Measurements from ENCODE around the gene PIP5K1A.

The PIP5K1A gene

GRCh38 chr1:151287767-151288500, 89.6 kb downstream of the PIP5K1A start:
- in situ Hi-C loops (cut with HindIII; ENCODE audit: low sequenced_read_pairs): no loop called here
- no peak overlapping the region for H3K4me3 ChIP-seq (ENCODE audit: low read depth, low read length)
- DNase-seq (ENCODE audit: low read depth, low spot score): no peak
- TF ChIP-seq, protein P1, sequence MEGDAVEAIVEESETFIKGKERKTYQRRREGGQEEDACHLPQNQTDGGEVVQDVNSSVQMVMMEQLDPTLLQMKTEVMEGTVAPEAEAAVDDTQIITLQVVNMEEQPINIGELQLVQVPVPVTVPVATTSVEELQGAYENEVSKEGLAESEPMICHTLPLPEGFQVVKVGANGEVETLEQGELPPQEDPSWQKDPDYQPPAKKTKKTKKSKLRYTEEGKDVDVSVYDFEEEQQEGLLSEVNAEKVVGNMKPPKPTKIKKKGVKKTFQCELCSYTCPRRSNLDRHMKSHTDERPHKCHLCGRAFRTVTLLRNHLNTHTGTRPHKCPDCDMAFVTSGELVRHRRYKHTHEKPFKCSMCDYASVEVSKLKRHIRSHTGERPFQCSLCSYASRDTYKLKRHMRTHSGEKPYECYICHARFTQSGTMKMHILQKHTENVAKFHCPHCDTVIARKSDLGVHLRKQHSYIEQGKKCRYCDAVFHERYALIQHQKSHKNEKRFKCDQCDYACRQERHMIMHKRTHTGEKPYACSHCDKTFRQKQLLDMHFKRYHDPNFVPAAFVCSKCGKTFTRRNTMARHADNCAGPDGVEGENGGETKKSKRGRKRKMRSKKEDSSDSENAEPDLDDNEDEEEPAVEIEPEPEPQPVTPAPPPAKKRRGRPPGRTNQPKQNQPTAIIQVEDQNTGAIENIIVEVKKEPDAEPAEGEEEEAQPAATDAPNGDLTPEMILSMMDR (IDR thresholded peaks at IDR 0.05; ENCODE audit: low read depth, low read length): no peak

GRCh38 chr1:151288502-151288901, 90.2 kb downstream of the PIP5K1A start:
- no peak overlapping the region for H3K4me3 ChIP-seq (ENCODE audit: low read depth, low read length)
- TF ChIP-seq, protein P1 (IDR thresholded peaks at IDR 0.05; ENCODE audit: low read depth, low read length): no peak
- DNase-seq (ENCODE audit: low read depth, low spot score): no peak
- in situ Hi-C loops (cut with HindIII; ENCODE audit: low sequenced_read_pairs): no loop called here

- TF ChIP-seq, protein P1 (IDR thresholded peaks at IDR 0.05; ENCODE audit: low read depth, low read length): no peak
- H3K4me3 ChIP-seq (ENCODE audit: low read depth, low read length): no peak overlapping the region
- no peak for DNase-seq (ENCODE audit: low read depth, low spot score)
- in situ Hi-C loops (cut with HindIII; ENCODE audit: low sequenced_read_pairs): no loop called here
Measured at GRCh38 chr1:151289080-151289935, 91.0 kb downstream of the PIP5K1A start.

DNA sequence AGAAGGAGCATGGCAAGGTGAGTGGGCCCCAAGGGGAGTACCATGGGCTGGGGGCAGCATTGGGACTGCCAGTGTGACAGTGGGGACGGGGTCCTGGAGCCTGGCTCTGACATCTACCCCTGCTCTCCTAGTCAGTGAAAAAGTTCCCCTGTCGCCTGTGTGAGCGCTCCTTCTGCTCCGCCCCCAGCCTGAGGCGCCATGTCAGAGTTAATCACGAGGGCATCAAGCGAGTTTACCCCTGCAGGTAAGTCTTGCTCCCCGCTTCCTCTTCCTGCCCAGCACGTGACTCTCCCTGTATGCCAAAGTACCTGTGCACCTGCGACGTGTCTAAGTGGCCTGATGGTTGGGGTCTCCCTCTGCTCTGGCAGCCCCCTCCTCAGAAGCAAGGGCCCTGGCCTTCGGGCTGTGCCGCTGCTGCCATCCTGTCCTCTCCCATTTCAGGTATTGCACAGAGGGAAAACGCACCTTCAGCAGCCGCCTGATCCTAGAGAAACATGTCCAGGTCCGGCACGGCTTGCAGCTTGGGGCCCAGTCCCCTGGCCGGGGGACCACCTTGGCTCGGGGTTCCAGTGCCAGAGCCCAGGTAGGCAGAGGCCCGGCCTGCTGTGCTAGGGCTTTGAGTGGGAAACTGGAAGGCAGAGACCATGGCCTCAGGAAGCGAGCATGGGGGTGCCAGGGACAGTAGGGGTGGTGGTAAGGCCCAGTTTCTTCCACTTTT, 91.8 kb downstream of the PIP5K1A start:
- in situ Hi-C loops (cut with HindIII; ENCODE audit: low sequenced_read_pairs): no loop called here
- TF ChIP-seq, protein P1 (IDR thresholded peaks at IDR 0.05; ENCODE audit: low read depth, low read length): no peak
- no peak for DNase-seq (ENCODE audit: low read depth, low spot score)
- no peak overlapping the region for H3K4me3 ChIP-seq (ENCODE audit: low read depth, low read length)

GRCh38 chr1:151290709-151291303, 92.5 kb downstream of the PIP5K1A start:
- no peak overlapping the region for H3K4me3 ChIP-seq (ENCODE audit: low read depth, low read length)
- no peak for DNase-seq (ENCODE audit: low read depth, low spot score)
- in situ Hi-C loops (cut with HindIII; ENCODE audit: low sequenced_read_pairs): no loop called here
- TF ChIP-seq, protein P1 (IDR thresholded peaks at IDR 0.05; ENCODE audit: low read depth, low read length): no peak
